Stimulated activated naive CD8-positive, alpha-beta T cell treated with anti-CD3 and anti-CD28 coated beads, Interleukin-15, amount 100 ng/mL, for 72 hours (primary cell): ENCODE data around the gene PDE2A.

ENCODE experiments used
- ATAC-seq: fragments of 150-1000 bp; cut with Tn5 transposase; 2 replicates; pipeline ENCODE4 v1.10.0; 2021; ENCODE audit warnings: mild to moderate bottlenecking, moderate library complexity
- DNase-seq, 2 donors: peaks; one replicate each; pipeline ENCODE4 v3.0.0; 2021 to 2022
- H3K27ac Mint-ChIP-seq, 2 donors: one replicate each; pipeline ENCODE4 v1.8.0; 2022; ENCODE audit warnings: mild to moderate bottlenecking in 2 of 2, mixed read lengths in 2 of 2, moderate library complexity in 2 of 2
- H3K27me3 Mint-ChIP-seq: one replicate; pipeline ENCODE4 v1.8.0; 2022; ENCODE audit warnings: mixed read lengths
- H3K4me1 Mint-ChIP-seq: one replicate; pipeline ENCODE4 v1.8.0; 2022; ENCODE audit warnings: mild to moderate bottlenecking, mixed read lengths
- H3K4me3 Mint-ChIP-seq, 2 donors: one replicate each; pipeline ENCODE4 v1.8.0; 2022; ENCODE audit warnings: mild to moderate bottlenecking in 2 of 2, mixed read lengths in 2 of 2, moderate library complexity in 1 of 2
- H3K9me3 Mint-ChIP-seq, 2 donors: one replicate each; pipeline ENCODE4 v1.8.0; 2022; ENCODE audit warnings: mixed read lengths in 2 of 2

PDE2A gene

DNA sequence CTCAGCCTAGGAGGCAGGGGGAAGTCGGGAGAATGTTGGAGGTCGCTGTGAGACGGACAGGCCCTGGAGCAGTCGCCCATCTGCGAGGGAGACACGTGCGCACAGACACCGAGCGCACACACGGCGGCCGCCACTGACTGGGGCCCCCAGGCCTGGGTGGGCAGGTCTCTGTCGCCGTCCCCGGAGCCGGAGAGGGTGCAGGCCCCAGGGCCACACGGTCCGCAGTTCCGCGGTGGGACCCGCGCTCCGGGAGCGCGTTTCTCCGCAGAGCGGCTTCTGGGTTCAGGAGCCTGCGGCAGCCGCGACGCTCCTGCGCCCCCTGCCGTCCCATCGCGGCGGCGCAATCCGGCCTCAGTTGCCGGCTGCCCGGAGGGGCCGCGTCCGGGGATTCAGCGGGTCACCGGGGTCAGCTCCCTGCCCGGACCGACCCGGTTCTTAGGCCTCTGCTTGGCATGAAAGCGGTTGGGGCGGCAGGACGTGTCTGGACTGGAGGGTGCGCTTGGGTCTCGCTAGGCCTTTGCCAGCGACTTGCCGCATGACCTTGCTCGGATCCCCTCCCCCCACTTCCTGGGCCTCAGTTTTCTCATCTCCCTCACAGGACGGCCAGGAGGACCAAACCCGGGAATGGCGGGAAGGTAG, 31.2 kb downstream of the PDE2A start:
- Mint-ChIP-seq H3K9me3 (no peaks in the 10 kb centered on the region), H3K27me3 (no peaks in the 10 kb centered on the region), H3K4me3 (peak overlapping the region; percentile 76 to 79), H3K27ac (no peak overlapping the region), H3K4me1 (no peaks in the 10 kb centered on the region)
- ATAC-seq (peak; percentile 84), DNase-seq (peak; percentile 65 to 75)

DNA sequence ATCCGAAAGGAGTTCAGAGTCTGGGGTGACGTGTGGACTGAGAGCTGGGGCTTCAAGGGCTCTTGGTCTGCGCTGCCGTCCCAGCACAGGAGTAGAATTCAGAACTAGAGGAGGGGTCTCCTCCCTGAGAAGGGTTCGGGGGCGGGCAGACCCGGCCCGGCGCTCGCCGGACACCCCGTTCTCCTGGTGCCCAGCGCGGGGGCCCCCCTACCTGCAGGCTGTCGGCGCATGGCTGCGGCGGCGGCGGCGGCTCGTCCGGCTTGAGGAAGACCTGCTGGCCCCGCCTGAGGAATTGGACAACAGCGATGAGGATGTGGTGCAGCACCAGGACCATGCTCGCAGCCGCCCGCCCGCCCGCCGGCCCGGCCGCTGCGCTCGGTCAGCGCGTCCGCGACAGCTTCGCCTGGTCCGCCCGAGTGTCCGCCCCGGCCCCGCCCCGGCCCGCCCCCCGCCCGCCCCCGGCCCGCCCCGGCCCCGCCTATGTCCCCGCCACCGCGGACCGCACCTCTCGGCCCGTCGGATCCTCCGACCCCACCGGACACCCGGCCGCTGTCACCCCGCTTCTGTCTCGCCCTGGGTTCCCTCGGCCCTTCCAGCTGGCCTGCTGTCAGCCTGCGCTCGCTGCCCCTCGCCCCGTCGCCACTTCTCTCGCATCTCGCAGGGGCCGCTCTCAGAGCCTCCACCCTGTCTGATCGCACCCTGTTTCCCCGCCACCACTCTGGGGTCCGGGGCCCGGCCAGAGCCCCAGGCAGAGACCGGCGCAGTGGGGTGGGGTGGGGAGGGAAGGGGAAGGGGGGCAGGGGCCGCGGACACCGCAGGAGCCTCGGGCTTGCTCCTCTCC, 32.0 kb downstream of the PDE2A start:
- H3K9me3 Mint-ChIP-seq: no peaks in the 10 kb centered on the region
- H3K4me1 Mint-ChIP-seq: peaks cover 3% of the 10 kb centered on the region
- peak; percentile 10 to 32 for DNase-seq
- no peak overlapping the region for H3K27ac Mint-ChIP-seq
- peak overlapping the region; percentile 76 to 79 for H3K4me3 Mint-ChIP-seq
- ATAC-seq: peak; percentile 69
- peaks cover 5% of the 10 kb centered on the region for H3K27me3 Mint-ChIP-seq

DNA sequence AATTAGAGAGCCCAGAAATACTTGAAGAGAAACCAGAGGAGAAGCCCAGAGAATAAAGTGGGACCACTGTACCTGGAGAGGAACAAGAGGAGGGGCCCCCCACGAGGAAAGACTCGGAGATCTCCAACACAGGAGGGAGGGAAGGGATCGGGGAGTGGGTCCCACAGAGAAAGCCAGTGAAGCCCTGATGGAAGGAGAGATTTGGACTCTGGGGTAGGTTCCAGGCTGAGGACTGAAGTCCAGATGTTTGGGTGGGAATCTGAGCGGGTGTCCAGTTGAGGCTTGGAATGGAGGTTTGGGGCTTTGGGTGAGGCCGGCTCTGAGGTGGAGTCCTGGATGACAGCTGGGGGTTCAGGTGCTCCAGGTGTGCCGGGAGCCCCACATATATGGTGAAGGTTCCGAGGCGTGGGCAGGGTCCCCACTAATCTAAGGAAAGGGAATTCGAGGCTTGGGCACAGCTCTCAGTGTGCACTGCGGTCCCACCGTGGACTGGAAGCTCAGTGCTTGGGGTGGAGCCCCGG, 32.6 kb downstream of the PDE2A start:
- Mint-ChIP-seq H3K9me3 (no peaks in the 10 kb centered on the region), H3K4me1 (peaks cover 6% of the 10 kb centered on the region), H3K27ac (no peak overlapping the region), H3K27me3 (peaks cover 12% of the 10 kb centered on the region), H3K4me3 (no peak overlapping the region)
- no peak for ATAC-seq
- DNase-seq: no peak

DNA sequence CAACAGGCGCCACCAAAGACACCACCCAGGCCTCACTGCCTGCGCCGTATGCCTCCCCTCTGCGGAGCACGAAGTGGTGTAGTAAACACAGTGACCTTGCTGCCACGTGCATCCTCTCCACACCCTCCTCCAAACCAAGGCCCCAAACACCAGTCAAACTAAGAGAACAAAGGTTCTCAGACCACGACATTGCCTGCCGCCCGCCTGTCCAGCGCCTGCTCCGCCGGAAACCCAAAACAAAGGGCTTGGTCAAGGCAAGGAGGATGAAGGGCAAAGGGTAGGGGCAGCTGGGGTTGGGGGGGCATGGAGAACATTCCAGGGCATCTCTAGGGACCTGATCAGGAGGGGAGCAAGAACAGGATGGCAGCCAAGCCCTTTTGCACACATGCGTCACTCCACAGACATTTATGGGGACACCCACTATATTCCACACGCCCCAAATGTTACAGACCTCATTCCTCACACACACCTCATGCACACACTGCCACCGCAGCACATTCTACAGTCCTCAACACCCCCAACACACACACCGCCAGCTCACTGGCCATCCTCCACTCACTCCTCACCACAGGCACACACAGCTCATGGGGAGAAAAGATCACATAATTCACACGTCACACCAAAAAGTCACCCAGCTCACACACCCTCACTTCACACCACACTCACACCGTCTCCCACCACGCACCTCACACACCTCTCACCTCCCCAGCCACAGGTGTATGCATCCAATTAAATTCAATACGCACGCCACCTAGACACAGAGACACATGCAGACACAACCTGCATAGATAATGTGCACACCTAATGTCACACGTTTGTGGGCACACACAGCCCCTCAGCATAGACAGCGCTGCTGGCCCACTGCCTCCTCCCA, 34.5 kb downstream of the PDE2A start:
- Mint-ChIP-seq H3K27ac (no peak overlapping the region), H3K4me1 (peaks cover 6% of the 10 kb centered on the region), H3K9me3 (no peaks in the 10 kb centered on the region), H3K27me3 (peaks cover 14% of the 10 kb centered on the region), H3K4me3 (no peak overlapping the region)
- DNase-seq (no peak), ATAC-seq (no peak)

GRCh38 chr11:72637926-72638325, 36.3 kb downstream of the PDE2A start:
- Mint-ChIP-seq H3K9me3 (no peaks in the 10 kb centered on the region), H3K27me3 (peaks cover 14% of the 10 kb centered on the region), H3K4me3 (no peak overlapping the region), H3K4me1 (peaks cover 6% of the 10 kb centered on the region), H3K27ac (no peak overlapping the region)
- no peak for ATAC-seq
- DNase-seq: no peak

DNA sequence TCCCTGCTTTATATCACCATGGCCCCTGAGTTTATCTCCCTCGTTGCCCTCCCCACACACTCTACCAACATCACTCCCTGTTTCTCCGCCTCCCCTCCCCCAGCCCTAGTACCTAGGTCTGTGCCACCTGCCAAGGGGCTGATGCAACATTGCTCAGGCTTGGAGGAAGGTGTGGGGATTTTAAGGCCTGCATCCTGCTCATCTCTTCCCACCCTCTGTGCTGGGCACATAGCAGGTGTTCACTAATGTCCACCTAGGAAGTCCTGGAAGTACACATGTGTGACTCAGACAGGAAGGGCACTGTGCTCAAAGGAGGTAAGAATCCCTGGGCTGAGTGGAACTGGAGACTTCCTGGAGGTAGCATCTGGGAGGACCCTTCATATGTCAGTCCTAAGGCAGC, 37.0 kb downstream of the PDE2A start:
- peaks cover 6% of the 10 kb centered on the region for H3K4me1 Mint-ChIP-seq
- H3K9me3 Mint-ChIP-seq: no peaks in the 10 kb centered on the region
- peaks cover 14% of the 10 kb centered on the region for H3K27me3 Mint-ChIP-seq
- no peak for DNase-seq
- no peak overlapping the region for H3K4me3 Mint-ChIP-seq
- no peak for ATAC-seq
- peak overlapping the region; percentile 31 to 87 for H3K27ac Mint-ChIP-seq

- H3K27me3 Mint-ChIP-seq: peaks cover 14% of the 10 kb centered on the region
- H3K4me1 Mint-ChIP-seq: peaks cover 6% of the 10 kb centered on the region
- DNase-seq (no peak), ATAC-seq (no peak)
- no peak overlapping the region for H3K4me3 Mint-ChIP-seq
- H3K27ac Mint-ChIP-seq: peak overlapping the region in 1 of 2 donors; percentile 5
- no peaks in the 10 kb centered on the region for H3K9me3 Mint-ChIP-seq
These were observed 37.8 kb downstream of the PDE2A start for GRCh38 chr11:72636376-72636775.

DNA sequence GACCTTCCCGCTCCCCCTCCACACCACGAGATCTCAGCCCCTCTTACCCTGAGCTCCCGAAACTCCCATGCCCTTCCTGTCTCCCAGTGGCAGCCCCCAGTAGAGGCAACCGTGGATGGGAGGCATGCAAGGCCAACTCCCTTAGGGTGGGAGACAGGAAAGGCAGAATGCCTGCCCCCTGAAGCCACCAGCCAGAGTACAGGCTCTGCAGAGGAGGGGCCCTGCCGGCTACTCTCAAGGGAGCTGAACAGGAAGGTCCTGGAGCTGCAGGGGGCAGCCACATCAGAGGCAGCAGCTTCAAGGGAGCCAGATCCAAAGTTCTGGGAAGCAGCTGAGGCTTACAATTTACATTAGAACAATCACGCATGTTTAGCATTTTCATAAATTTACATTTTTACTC, 38.3 kb downstream of the PDE2A start:
- Mint-ChIP-seq H3K27ac (no peak overlapping the region), H3K4me3 (no peak overlapping the region), H3K9me3 (no peaks in the 10 kb centered on the region), H3K27me3 (peaks cover 14% of the 10 kb centered on the region), H3K4me1 (peaks cover 6% of the 10 kb centered on the region)
- no peak for ATAC-seq
- DNase-seq: no peak

DNA sequence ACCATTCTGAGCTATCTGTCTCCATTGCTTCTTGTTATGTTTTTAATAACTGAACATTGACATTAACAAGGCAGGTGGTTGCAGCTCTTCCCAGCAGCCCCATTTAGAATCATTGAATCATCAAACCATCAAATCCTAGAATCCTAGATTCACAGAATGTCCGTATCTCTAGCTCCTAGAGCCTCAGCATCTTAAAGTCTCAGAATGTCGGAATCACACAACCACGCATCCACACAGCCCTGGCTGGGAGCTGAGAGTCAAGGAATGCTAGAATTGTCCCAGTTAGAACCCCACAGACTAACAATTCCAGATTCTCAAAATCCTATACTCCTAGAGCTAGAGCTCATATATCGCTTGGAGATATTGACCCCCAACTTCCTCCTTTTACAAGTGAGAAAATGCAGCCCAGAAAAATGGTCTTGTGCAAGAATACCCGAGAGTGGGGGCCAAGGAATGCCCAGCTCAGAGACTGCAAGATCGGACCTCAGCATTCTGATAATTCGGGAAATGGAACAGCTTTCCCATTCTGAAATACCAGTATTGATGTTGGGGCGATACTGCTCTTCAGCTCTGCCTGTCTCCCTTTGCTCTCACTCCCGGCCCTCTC, 38.8 kb downstream of the PDE2A start:
- Mint-ChIP-seq H3K27ac (no peak overlapping the region), H3K4me1 (peaks cover 6% of the 10 kb centered on the region), H3K4me3 (no peak overlapping the region), H3K27me3 (peaks cover 14% of the 10 kb centered on the region), H3K9me3 (no peaks in the 10 kb centered on the region)
- no peak for ATAC-seq
- DNase-seq: no peak

GRCh38 chr11:72634472-72635095, 39.6 kb downstream of the PDE2A start:
- no peak for ATAC-seq
- Mint-ChIP-seq H3K27ac (no peak overlapping the region), H3K9me3 (no peaks in the 10 kb centered on the region), H3K4me1 (peaks cover 6% of the 10 kb centered on the region), H3K27me3 (peaks cover 14% of the 10 kb centered on the region), H3K4me3 (no peak overlapping the region)
- no peak for DNase-seq

DNA sequence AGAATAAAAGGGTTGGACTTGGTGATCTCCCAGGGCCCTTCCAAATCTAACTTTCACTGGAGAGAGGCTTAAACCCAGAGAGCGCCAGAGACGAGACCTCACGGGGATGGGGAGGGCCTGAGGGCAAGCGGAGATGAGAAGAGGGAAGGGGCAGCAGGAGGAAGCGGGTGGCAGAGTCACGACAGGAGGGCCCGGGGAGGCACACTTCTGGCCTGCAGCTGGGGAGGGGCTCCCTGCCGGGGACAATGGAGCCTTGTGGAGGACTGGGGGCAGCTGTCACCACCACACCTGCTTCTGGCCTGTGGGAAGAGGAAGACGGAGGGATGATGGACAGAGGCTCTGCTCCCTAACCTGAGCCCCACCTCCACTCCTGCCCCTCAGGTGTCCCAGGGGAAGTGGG, 40.2 kb downstream of the PDE2A start:
- Mint-ChIP-seq H3K4me1 (peaks cover 6% of the 10 kb centered on the region), H3K4me3 (no peak overlapping the region), H3K9me3 (no peaks in the 10 kb centered on the region), H3K27ac (no peak overlapping the region), H3K27me3 (peaks cover 14% of the 10 kb centered on the region)
- ATAC-seq (no peak), DNase-seq (no peak)

- no peak for DNase-seq
- Mint-ChIP-seq H3K27ac (peak overlapping the region in 1 of 2 donors; percentile 83), H3K4me1 (peaks cover 6% of the 10 kb centered on the region), H3K4me3 (no peak overlapping the region), H3K27me3 (peaks cover 14% of the 10 kb centered on the region), H3K9me3 (no peaks in the 10 kb centered on the region)
- no peak for ATAC-seq
These were observed 41.2 kb downstream of the PDE2A start for GRCh38 chr11:72633068-72633467.

GRCh38 chr11:72631806-72632731, 42.2 kb downstream of the PDE2A start:
- Mint-ChIP-seq H3K27me3 (peaks cover 7% of the 10 kb centered on the region), H3K27ac (no peak overlapping the region), H3K4me3 (no peak overlapping the region), H3K4me1 (peaks cover under 1% of the 10 kb centered on the region), H3K9me3 (no peaks in the 10 kb centered on the region)
- DNase-seq: no peak
- no peak for ATAC-seq
